IPS-15b (cell line): ENCODE measurements around the gene CLCN3.
"Not testable (repeated sequence)": the region's sequence is repeated elsewhere in the genome, so short reads cannot be mapped to it uniquely, and the experiment has no call there.

ENCODE experiments used
- H3K27me3 ChIP-seq: one replicate; pipeline ENCODE4 v1.6.1; 2013; ENCODE audit warnings: low read length; ENCODE audit not compliant: control insufficient read depth, insufficient read depth
- H3K36me3 ChIP-seq: one replicate; pipeline ENCODE4 v1.6.1; 2013; ENCODE audit warnings: low read length; ENCODE audit not compliant: control insufficient read depth, insufficient read depth
- H3K4me1 ChIP-seq: one replicate; pipeline ENCODE4 v1.6.1; 2013; ENCODE audit warnings: mild to moderate bottlenecking, low read length; ENCODE audit not compliant: control insufficient read depth, insufficient read depth
- H3K4me3 ChIP-seq: one replicate; pipeline ENCODE4 v1.5.1; 2013; ENCODE audit warnings: low read depth, low read length
- H3K9ac ChIP-seq: one replicate; pipeline ENCODE4 v1.6.1; 2013; ENCODE audit warnings: low read depth, mild to moderate bottlenecking, low read length
- H3K9me3 ChIP-seq: one replicate; pipeline ENCODE4 v1.6.1; 2013; ENCODE audit warnings: mild to moderate bottlenecking, low read length; ENCODE audit not compliant: control insufficient read depth, insufficient read depth

CLCN3 gene

GRCh38 chr4:169678486-169678885, 58.1 kb downstream of the CLCN3 start:
- not testable (repeated sequence) for H3K9me3 ChIP-seq, H3K36me3 ChIP-seq, H3K4me1 ChIP-seq, H3K27me3 ChIP-seq, H3K9ac ChIP-seq, H3K4me3 ChIP-seq

GRCh38 chr4:169678951-169679591, 58.7 kb downstream of the CLCN3 start:
- H3K36me3 ChIP-seq, H3K9ac ChIP-seq, H3K27me3 ChIP-seq, H3K4me1 ChIP-seq, H3K4me3 ChIP-seq, H3K9me3 ChIP-seq: not testable (repeated sequence)

GRCh38 chr4:169682372-169683047, 62.1 kb downstream of the CLCN3 start:
- Histone ChIP-seq H3K9me3 (no peaks in the 10 kb centered on the region), H3K4me1 (no peaks in the 10 kb centered on the region), H3K4me3 (no peak overlapping the region), H3K36me3 (peaks cover 2% of the 10 kb centered on the region), H3K9ac (no peak overlapping the region), H3K27me3 (no peaks in the 10 kb centered on the region)

- H3K27me3 ChIP-seq = no peaks in the 10 kb centered on the region
- no peaks in the 10 kb centered on the region for H3K9me3 ChIP-seq
- H3K9ac ChIP-seq = no peak overlapping the region
- H3K4me1 ChIP-seq = no peaks in the 10 kb centered on the region
- no peak overlapping the region for H3K4me3 ChIP-seq
- H3K36me3 ChIP-seq = no peaks in the 10 kb centered on the region
Observed at GRCh38 chr4:169689681-169690080, 69.3 kb downstream of the CLCN3 start.

GRCh38 chr4:169690787-169691186, 70.4 kb downstream of the CLCN3 start:
- no peaks in the 10 kb centered on the region for H3K36me3 ChIP-seq
- no peaks in the 10 kb centered on the region for H3K4me1 ChIP-seq
- H3K9me3 ChIP-seq = no peaks in the 10 kb centered on the region
- H3K9ac ChIP-seq = no peak overlapping the region
- H3K27me3 ChIP-seq = no peaks in the 10 kb centered on the region
- H3K4me3 ChIP-seq = no peak overlapping the region

- H3K36me3 ChIP-seq = no peaks in the 10 kb centered on the region
- no peak overlapping the region for H3K4me3 ChIP-seq
- no peak overlapping the region for H3K9ac ChIP-seq
- H3K9me3 ChIP-seq = no peaks in the 10 kb centered on the region
- no peaks in the 10 kb centered on the region for H3K4me1 ChIP-seq
- no peaks in the 10 kb centered on the region for H3K27me3 ChIP-seq
Observed at GRCh38 chr4:169698331-169698730, 78.0 kb downstream of the CLCN3 start.

GRCh38 chr4:169707958-169708643, 87.7 kb downstream of the CLCN3 start:
- Histone ChIP-seq H3K9me3 (no peaks in the 10 kb centered on the region), H3K27me3 (no peaks in the 10 kb centered on the region), H3K4me1 (no peaks in the 10 kb centered on the region), H3K9ac (no peak overlapping the region), H3K4me3 (no peak overlapping the region), H3K36me3 (peaks cover 4% of the 10 kb centered on the region)

- Histone ChIP-seq H3K27me3 (no peaks in the 10 kb centered on the region), H3K9ac (no peak overlapping the region), H3K4me3 (no peak overlapping the region), H3K4me1 (no peaks in the 10 kb centered on the region), H3K9me3 (no peaks in the 10 kb centered on the region), H3K36me3 (no peaks in the 10 kb centered on the region)
Observed at GRCh38 chr4:169715826-169716225, 95.4 kb downstream of the CLCN3 start.

- no peaks in the 10 kb centered on the region for H3K27me3 ChIP-seq
- no peaks in the 10 kb centered on the region for H3K9me3 ChIP-seq
- no peak overlapping the region for H3K4me3 ChIP-seq
- H3K4me1 ChIP-seq = no peaks in the 10 kb centered on the region
- H3K36me3 ChIP-seq = no peaks in the 10 kb centered on the region
- no peak overlapping the region for H3K9ac ChIP-seq
Observed at GRCh38 chr4:169716677-169717076, 96.3 kb downstream of the CLCN3 start.

- peaks cover 2% of the 10 kb centered on the region for H3K4me1 ChIP-seq
- H3K9me3 ChIP-seq = no peaks in the 10 kb centered on the region
- H3K4me3 ChIP-seq = no peak overlapping the region
- no peaks in the 10 kb centered on the region for H3K27me3 ChIP-seq
- H3K9ac ChIP-seq = no peak overlapping the region
- no peaks in the 10 kb centered on the region for H3K36me3 ChIP-seq
Observed at GRCh38 chr4:169720529-169720928, 100.2 kb downstream of the CLCN3 start.

- H3K9ac ChIP-seq = no peak overlapping the region
Observed at GRCh38 chr4:169723207-169723965, 103.0 kb downstream of the CLCN3 start.

More at GRCh38 chr4:169723207-169723965, 103.0 kb downstream of the CLCN3 start:
- H3K36me3 ChIP-seq = no peaks in the 10 kb centered on the region
- H3K9me3 ChIP-seq = no peaks in the 10 kb centered on the region
- H3K27me3 ChIP-seq = no peaks in the 10 kb centered on the region
- no peak overlapping the region for H3K4me3 ChIP-seq
- peaks cover 2% of the 10 kb centered on the region for H3K4me1 ChIP-seq
